ENCODE results near the gene RPS3. TPM values are rescaled to one million over a fixed set of nuclear protein-coding genes. Genes with fewer than 3 reads are reported as not detected.

The RPS3 gene
- total and polyA plus RNA-seq, 9 of the 15 experiments (the other 6 are each of a cell fraction or from before 2014, with no cell fraction given): 2,700 to 5,771 (median 3,679) TPM

DNA sequence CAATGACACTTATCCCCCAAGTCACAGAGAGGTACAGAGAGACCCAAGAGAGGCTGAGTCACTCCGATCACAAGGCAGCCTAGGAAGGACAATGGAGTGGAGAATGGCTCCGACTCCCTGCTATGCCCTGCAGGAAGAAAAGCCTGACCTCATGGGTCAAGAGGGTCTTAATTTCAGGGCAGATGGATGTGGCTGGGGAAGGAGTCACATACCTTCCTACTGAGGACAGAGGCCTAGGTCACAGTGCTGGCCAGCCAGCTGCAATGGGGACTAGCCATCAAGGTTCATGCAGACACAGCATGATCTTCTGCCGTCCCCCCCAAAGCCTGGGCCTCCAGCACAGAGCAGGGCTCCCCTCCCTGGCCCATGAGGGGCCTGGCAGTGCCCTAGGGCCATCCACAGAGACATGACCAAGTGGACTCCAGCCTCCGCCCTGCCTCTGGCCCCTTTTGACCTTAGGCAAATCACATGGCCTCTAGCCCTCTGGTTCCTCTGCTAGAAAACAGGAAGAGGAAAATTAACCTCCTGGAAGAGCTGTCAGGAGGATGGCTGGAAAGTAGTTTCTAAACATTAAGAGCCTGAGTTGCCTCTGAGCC, 49.7 kb upstream of the RPS3 start (continued):
- TF ChIP-seq TBL1XR1 (IDR thresholded peaks at IDR 0.05; ENCODE audit: low read length in 2 of 2) (no peak), SREBF2 (CRISPR knock-in tag; IDR thresholded peaks at IDR 0.05) (no peak), L3MBTL2 (IDR thresholded peaks at IDR 0.05) (peak; percentile 30), ADNP (tag; IDR thresholded peaks at IDR 0.05) (no peak), ESRRB (CRISPR knock-in tag; IDR thresholded peaks at IDR 0.05; ENCODE audit: borderline replicate concordance) (no peak), NCOA6 (IDR thresholded peaks at IDR 0.05) (no peak), FOXA3 (CRISPR knock-in tag; conservative IDR thresholded peaks at IDR 0.05 in 1 of 2, IDR thresholded peaks at IDR 0.05 in 1 of 2) (no peak), MEF2D (tag; conservative IDR thresholded peaks at IDR 0.05; ENCODE audit: low read depth) (no peak), CSDE1 (IDR thresholded peaks at IDR 0.05) (no peak), HNRNPUL1 (IDR thresholded peaks at IDR 0.05; ENCODE audit: low read length) (no peak), HMG20B (CRISPR knock-in tag; IDR thresholded peaks at IDR 0.05) (no peak), XRCC5 (IDR thresholded peaks at IDR 0.05; ENCODE audit: low read depth, low read length) (no peak), HNRNPLL (IDR thresholded peaks at IDR 0.05; ENCODE audit: low read depth, low read length, poor library complexity, severe bottlenecking) (no peak), EHMT2 (IDR thresholded peaks at IDR 0.05) (no peak)
- TF ChIP-seq, protein P1, sequence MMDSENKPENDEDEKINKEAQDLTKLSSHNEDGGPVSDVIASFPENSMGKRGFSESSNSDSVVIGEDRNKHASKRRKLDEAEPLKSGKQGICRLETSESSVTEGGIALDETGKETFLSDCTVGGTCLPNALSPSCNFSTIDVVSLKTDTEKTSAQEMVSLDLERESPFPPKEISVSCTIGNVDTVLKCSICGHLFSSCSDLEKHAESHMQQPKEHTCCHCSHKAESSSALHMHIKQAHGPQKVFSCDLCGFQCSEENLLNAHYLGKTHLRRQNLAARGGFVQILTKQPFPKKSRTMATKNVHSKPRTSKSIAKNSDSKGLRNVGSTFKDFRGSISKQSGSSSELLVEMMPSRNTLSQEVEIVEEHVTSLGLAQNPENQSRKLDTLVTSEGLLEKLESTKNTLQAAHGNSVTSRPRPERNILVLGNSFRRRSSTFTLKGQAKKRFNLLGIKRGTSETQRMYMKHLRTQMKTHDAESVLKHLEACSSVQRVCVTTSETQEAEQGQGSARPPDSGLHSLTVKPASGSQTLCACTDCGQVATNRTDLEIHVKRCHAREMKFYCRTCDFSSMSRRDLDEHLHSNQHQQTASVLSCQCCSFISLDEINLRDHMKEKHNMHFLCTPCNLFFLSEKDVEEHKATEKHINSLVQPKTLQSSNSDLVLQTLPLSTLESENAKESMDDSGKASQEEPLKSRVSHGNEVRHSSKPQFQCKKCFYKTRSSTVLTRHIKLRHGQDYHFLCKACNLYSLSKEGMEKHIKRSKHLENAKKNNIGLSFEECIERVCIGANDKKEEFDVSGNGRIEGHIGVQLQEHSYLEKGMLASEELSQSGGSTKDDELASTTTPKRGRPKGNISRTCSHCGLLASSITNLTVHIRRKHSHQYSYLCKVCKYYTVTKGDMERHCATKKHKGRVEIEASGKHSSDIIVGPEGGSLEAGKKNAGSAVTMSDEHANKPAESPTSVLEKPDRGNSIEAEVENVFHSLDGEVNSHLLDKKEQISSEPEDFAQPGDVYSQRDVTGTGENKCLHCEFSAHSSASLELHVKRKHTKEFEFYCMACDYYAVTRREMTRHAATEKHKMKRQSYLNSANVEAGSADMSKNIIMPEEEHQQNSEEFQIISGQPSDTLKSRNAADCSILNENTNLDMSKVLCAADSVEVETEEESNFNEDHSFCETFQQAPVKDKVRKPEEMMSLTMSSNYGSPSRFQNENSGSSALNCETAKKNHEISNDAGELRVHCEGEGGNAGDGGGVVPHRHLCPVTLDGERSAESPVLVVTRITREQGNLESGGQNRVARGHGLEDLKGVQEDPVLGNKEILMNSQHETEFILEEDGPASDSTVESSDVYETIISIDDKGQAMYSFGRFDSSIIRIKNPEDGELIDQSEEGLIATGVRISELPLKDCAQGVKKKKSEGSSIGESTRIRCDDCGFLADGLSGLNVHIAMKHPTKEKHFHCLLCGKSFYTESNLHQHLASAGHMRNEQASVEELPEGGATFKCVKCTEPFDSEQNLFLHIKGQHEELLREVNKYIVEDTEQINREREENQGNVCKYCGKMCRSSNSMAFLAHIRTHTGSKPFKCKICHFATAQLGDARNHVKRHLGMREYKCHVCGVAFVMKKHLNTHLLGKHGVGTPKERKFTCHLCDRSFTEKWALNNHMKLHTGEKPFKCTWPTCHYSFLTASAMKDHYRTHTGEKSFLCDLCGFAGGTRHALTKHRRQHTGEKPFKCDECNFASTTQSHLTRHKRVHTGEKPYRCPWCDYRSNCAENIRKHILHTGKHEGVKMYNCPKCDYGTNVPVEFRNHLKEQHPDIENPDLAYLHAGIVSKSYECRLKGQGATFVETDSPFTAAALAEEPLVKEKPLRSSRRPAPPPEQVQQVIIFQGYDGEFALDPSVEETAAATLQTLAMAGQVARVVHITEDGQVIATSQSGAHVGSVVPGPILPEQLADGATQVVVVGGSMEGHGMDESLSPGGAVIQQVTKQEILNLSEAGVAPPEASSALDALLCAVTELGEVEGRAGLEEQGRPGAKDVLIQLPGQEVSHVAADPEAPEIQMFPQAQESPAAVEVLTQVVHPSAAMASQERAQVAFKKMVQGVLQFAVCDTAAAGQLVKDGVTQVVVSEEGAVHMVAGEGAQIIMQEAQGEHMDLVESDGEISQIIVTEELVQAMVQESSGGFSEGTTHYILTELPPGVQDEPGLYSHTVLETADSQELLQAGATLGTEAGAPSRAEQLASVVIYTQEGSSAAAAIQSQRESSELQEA (IDR thresholded peaks at IDR 0.05; ENCODE audit: low read depth): no peak
- TF ChIP-seq, protein P2, sequence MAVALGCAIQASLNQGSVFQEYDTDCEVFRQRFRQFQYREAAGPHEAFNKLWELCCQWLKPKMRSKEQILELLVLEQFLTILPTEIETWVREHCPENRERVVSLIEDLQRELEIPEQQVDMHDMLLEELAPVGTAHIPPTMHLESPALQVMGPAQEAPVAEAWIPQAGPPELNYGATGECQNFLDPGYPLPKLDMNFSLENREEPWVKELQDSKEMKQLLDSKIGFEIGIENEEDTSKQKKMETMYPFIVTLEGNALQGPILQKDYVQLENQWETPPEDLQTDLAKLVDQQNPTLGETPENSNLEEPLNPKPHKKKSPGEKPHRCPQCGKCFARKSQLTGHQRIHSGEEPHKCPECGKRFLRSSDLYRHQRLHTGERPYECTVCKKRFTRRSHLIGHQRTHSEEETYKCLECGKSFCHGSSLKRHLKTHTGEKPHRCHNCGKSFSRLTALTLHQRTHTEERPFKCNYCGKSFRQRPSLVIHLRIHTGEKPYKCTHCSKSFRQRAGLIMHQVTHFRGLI (CRISPR knock-in tag; IDR thresholded peaks at IDR 0.05): no peak
- TF ChIP-seq, protein P3, sequence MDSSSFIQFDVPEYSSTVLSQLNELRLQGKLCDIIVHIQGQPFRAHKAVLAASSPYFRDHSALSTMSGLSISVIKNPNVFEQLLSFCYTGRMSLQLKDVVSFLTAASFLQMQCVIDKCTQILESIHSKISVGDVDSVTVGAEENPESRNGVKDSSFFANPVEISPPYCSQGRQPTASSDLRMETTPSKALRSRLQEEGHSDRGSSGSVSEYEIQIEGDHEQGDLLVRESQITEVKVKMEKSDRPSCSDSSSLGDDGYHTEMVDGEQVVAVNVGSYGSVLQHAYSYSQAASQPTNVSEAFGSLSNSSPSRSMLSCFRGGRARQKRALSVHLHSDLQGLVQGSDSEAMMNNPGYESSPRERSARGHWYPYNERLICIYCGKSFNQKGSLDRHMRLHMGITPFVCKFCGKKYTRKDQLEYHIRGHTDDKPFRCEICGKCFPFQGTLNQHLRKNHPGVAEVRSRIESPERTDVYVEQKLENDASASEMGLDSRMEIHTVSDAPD (CRISPR knock-in tag; IDR thresholded peaks at IDR 0.05): no peak

All from K562 (cell line).